Stimulated activated CD8-positive, alpha-beta memory T cell treated with anti-CD3 and anti-CD28 coated beads, Interleukin-2, amount 100 ng/mL, for 1 hour (primary cell): Measurements from ENCODE around the gene MRPL57.
A peak's percentile ranks its signal among the peaks of the same experiment; 100 is the strongest.
"Not testable (repeated sequence)": the region's sequence is repeated elsewhere in the genome, so short reads cannot be mapped to it uniquely, and the experiment has no call there.

Experiments used
- DNase-seq, 2 donors: peaks; one replicate each; pipeline ENCODE4 v3.0.0-alpha.2; 2020; ENCODE audit warnings: low read depth in 2 of 2

MRPL57 gene

GRCh38 chr13:21176215-21176981 lies at the start of gene MRPL57, which contains the start of gene SKA3:
MRPL57 (plus strand) TSS chr13:21176658; CDS start chr13:21176917, 259 bp downstream.
SKA3 (minus strand) TSS chr13:21176552; CDS start chr13:21176477, 75 bp downstream.
- DNase-seq, result peak; percentile 89 to 92

- no peak for DNase-seq
Observed at GRCh38 chr13:21130116-21130515, 46.3 kb upstream of the MRPL57 start.

GRCh38 chr13:21133077-21133476 lies 43.4 kb upstream of the MRPL57 start:
- DNase-seq, result no peak

GRCh38 chr13:21134475-21134874 lies 42.0 kb upstream of the MRPL57 start:
- DNase-seq, result no peak

- not testable (repeated sequence) for DNase-seq
Observed at GRCh38 chr13:21135833-21136232, 40.6 kb upstream of the MRPL57 start.

GRCh38 chr13:21137696-21138095 lies 38.8 kb upstream of the MRPL57 start:
- DNase-seq, result no peak

- no peak for DNase-seq
Observed at GRCh38 chr13:21138561-21138960, 37.9 kb upstream of the MRPL57 start.

- no peak for DNase-seq
Observed at GRCh38 chr13:21139374-21139773, 37.1 kb upstream of the MRPL57 start.

GRCh38 chr13:21142766-21143165 lies 33.7 kb upstream of the MRPL57 start:
- no peak for DNase-seq

- no peak for DNase-seq
Observed at GRCh38 chr13:21147827-21148226, 28.6 kb upstream of the MRPL57 start.

- DNase-seq, result no peak
Observed at GRCh38 chr13:21148557-21149258, 27.8 kb upstream of the MRPL57 start.

GRCh38 chr13:21149568-21149967 lies 26.9 kb upstream of the MRPL57 start:
- DNase-seq, result no peak

- no peak for DNase-seq
Observed at GRCh38 chr13:21150013-21150412, 26.4 kb upstream of the MRPL57 start.

GRCh38 chr13:21152251-21152899 lies 24.1 kb upstream of the MRPL57 start:
- no peak for DNase-seq

- DNase-seq, result no peak
Observed at GRCh38 chr13:21164631-21165030, 11.8 kb upstream of the MRPL57 start.

- DNase-seq, result not testable (repeated sequence)
Observed at GRCh38 chr13:21165606-21166005, 10.9 kb upstream of the MRPL57 start.

GRCh38 chr13:21171420-21171819 lies 5.0 kb upstream of the MRPL57 start:
- no peak for DNase-seq

GRCh38 chr13:21173767-21174166 lies 2.7 kb upstream of the MRPL57 start:
- not testable (repeated sequence) for DNase-seq

GRCh38 chr13:21175656-21176214 lies 723 bp upstream of the MRPL57 start:
- no peak for DNase-seq

GRCh38 chr13:21176982-21177284 lies 475 bp downstream of the MRPL57 start:
- DNase-seq, result no peak

GRCh38 chr13:21181671-21182070 lies 5.2 kb downstream of the MRPL57 start:
- DNase-seq, result no peak

- not testable (repeated sequence) for DNase-seq
Observed at GRCh38 chr13:21186410-21186809, 10.0 kb downstream of the MRPL57 start.
